Loucy (cell line): ENCODE measurements around the gene HPCAL4.

ENCODE experiments used
- EZH2phosphoT487 ChIP-seq: fragments of 200-600 bp; IDR thresholded peaks from 2 replicates; pipeline ENCODE4 v1.6.1; 2018; ENCODE audit warnings: antibody characterized with exemption, mild to moderate bottlenecking, moderate library complexity, borderline replicate concordance
- TF ChIP-seq, protein P1 (sequence below): fragments of 200-600 bp; sonication (generic); conservative IDR thresholded peaks from 2 replicates; pipeline ENCODE4 v1.5.1; 2014; ENCODE audit warnings: mild to moderate bottlenecking, antibody characterized with exemption, low read length

DNA sequence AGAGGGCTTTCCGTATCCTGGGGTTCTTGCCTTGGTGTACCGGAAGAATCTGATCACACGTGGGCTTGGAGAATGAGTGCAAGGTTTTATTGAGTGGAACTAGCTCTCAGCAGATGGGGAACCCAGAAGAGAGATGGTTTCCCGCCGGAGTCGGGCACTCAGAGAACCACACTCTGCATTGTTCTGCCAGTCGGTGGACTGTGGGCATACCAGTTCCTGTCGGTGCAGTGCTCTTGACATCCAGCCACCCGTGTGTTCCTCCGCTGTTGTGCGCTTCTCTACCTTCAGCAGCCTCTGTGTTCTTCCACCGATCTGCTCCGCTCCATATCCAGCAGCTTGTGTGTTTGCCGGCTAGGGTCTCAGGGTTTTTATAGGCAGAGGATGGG, 36.7 kb upstream of the HPCAL4 start:
- TF ChIP-seq, protein P1, sequence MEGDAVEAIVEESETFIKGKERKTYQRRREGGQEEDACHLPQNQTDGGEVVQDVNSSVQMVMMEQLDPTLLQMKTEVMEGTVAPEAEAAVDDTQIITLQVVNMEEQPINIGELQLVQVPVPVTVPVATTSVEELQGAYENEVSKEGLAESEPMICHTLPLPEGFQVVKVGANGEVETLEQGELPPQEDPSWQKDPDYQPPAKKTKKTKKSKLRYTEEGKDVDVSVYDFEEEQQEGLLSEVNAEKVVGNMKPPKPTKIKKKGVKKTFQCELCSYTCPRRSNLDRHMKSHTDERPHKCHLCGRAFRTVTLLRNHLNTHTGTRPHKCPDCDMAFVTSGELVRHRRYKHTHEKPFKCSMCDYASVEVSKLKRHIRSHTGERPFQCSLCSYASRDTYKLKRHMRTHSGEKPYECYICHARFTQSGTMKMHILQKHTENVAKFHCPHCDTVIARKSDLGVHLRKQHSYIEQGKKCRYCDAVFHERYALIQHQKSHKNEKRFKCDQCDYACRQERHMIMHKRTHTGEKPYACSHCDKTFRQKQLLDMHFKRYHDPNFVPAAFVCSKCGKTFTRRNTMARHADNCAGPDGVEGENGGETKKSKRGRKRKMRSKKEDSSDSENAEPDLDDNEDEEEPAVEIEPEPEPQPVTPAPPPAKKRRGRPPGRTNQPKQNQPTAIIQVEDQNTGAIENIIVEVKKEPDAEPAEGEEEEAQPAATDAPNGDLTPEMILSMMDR = no peak
- TF ChIP-seq EZH2phosphoT487 = no peak
